SK-N-SH (cell line): Measurements from ENCODE around the gene RSU1.

Experiments used
- GABPA ChIP-seq: IDR thresholded peaks from 2 replicates; pipeline ENCODE4 v1.4.0; 2012; ENCODE audit warnings: low read depth, mild to moderate bottlenecking
- TF ChIP-seq, protein P1 (sequence below): fragments of 200-600 bp; sonication (generic); IDR thresholded peaks from 2 replicates; pipeline ENCODE4 v1.6.1; 2017; ENCODE audit warnings: antibody characterized with exemption, mild to moderate bottlenecking, moderate library complexity

DNA sequence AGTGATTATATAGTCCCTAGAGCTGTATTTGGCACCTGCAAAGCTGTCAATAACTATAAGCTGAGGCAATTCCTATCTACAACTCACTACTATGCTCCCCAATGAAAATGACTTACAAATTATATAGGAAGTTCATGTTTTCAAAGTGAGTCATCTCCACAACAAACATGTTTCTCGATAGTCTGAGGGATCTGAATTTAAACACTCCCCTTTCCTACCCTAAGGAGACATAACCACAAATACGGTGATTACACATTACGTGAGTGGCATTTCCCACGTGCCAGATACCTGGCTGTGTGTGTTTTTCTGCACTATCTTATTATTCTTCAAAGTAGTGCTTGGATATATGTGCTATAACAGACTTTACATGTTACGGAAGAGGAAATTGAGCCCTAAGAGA lies 173.1 kb downstream of the RSU1 start:
- TF ChIP-seq GABPA: no peak
- TF ChIP-seq, protein P1, sequence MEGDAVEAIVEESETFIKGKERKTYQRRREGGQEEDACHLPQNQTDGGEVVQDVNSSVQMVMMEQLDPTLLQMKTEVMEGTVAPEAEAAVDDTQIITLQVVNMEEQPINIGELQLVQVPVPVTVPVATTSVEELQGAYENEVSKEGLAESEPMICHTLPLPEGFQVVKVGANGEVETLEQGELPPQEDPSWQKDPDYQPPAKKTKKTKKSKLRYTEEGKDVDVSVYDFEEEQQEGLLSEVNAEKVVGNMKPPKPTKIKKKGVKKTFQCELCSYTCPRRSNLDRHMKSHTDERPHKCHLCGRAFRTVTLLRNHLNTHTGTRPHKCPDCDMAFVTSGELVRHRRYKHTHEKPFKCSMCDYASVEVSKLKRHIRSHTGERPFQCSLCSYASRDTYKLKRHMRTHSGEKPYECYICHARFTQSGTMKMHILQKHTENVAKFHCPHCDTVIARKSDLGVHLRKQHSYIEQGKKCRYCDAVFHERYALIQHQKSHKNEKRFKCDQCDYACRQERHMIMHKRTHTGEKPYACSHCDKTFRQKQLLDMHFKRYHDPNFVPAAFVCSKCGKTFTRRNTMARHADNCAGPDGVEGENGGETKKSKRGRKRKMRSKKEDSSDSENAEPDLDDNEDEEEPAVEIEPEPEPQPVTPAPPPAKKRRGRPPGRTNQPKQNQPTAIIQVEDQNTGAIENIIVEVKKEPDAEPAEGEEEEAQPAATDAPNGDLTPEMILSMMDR: no peak
